Stimulated activated CD4-positive, alpha-beta T cell treated with anti-CD3 and anti-CD28 coated beads, Interleukin-4, amount 100 ng/mL, for 4 hours (primary cell): ENCODE data around the gene CFAP210.
"Not testable (repeated sequence)": the region's sequence is repeated elsewhere in the genome, so short reads cannot be mapped to it uniquely, and the experiment has no call there.

Experiments used
- DNase-seq, 2 experiments: peaks; one replicate each; pipeline ENCODE4 v3.0.0-alpha.2; 2020

The CFAP210 gene

DNA sequence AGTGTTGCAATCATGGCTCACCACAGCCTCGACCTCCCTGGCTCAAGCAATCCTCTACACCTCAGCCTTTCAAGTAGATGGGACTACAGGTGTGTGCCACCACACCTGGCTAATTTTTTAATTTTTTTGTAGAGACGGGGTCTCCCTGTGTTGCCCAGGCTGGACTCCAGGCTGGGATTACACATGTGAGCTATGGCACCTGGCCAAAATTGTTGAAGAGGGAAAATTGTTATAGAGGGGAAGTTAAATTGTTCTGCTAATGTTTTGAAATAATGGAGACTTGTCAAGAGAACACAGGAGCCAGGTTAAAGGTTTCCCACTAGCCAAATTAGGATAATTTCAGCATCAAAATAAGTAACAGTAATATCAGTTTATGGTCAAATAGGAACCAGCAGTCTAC lies 84.9 kb downstream of the CFAP210 start:
- no peak for DNase-seq

DNA sequence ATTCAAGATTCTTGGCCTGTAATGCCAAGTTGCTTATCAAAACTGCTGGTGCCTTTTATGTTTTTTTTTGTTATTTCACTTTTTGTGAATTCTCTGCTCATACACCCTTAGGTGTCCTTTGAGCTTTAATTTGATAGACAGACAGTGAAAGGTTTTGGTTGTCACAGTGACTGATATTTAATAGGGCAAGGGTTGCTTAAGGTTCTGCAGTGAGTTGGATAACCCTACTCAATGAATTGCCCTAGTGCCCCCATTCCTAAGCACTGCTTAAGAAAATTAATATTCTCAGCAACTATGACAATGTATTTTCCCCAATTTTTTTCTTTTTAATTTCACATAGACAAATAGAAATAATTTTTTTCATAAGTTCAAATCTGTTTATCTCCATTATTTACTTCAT lies 94.6 kb downstream of the CFAP210 start:
- no peak for DNase-seq

DNA sequence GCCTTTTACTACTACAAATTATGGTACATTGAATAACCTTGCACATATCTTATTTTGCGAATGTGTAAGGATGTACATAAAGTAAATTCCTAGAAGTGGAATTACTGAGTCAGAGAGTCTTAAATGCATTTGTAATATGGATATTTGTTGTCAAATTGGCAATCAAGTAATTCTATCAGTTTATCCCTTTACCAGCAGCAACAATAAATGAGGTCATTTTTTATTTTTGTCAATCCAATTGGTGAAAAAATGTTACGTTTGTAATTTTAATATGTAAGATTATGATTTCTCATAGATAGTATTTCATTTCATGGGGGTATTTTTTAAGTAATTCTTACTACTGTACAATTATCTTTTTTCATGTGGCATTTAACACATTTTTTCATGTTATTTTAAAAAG lies 95.2 kb downstream of the CFAP210 start:
- DNase-seq = no peak

DNA sequence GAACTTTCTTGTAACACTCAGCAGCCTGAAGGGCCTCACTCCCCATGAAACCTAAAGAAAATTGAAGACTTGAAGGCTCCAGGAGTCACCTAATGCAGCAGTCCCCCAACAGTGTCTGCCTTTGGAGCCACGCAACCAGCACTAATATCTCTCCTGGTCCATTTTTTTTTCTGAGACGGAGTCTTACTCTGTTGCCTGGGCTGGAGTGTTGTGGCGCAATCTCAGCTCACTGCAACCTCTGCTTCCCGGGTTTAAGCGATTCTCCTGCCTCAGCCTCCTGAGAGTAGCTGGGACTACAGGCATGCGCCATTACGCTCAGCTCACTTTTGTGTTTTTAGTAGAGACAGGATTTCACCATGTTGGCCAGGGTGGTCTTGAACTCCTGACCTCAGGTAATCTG lies 97.7 kb downstream of the CFAP210 start:
- not testable (repeated sequence) for DNase-seq
